SH-SY5Y (cell line): ENCODE measurements around the gene NPLOC4.

Experiments used
- GATA2 ChIP-seq: IDR thresholded peaks from 2 replicates; pipeline ENCODE4 v1.6.1; 2011; ENCODE audit warnings: mild to moderate bottlenecking, low read depth, low read length
- GATA3 ChIP-seq: IDR thresholded peaks from 2 replicates; pipeline ENCODE4 v1.6.1; 2011; ENCODE audit warnings: low read depth, mild to moderate bottlenecking, low read length, moderate library complexity

NPLOC4 gene

DNA sequence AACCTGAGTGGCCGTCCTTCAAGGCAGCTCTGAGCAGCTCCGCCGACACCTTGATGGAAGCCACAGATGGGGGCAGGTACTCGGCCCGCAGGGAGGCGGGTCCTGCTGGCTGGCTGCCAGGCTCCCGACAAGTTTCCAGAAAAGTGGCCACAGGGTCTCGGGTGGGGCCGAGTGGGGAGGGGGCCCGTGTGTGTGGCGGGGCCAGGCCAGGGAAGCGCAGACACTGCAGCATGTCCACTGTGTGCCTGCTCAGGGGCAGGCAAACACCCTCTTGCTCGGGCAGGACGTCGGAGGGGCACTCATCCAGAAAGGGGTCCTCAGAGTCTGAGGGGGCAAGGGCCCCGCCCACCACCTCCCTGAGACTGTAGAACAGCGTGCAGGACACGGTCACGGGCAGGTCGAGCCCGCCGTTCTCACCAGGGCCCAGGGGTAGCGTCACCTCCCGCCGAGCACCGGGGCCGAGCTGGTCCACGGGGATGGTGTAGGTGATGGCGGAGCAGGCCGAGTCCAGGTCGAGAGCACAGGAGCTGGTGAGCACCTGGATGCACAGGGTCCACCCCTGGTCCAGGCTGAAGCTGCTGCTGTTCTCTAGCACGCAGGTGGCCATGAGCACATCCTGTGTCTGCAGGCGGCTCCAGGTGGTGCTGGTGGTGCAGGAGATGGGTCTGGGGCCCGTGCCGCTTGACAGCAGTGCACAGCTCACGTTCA lies 89.9 kb downstream of the NPLOC4 start:
- TF ChIP-seq GATA3 = no peak
- no peak for TF ChIP-seq GATA2

DNA sequence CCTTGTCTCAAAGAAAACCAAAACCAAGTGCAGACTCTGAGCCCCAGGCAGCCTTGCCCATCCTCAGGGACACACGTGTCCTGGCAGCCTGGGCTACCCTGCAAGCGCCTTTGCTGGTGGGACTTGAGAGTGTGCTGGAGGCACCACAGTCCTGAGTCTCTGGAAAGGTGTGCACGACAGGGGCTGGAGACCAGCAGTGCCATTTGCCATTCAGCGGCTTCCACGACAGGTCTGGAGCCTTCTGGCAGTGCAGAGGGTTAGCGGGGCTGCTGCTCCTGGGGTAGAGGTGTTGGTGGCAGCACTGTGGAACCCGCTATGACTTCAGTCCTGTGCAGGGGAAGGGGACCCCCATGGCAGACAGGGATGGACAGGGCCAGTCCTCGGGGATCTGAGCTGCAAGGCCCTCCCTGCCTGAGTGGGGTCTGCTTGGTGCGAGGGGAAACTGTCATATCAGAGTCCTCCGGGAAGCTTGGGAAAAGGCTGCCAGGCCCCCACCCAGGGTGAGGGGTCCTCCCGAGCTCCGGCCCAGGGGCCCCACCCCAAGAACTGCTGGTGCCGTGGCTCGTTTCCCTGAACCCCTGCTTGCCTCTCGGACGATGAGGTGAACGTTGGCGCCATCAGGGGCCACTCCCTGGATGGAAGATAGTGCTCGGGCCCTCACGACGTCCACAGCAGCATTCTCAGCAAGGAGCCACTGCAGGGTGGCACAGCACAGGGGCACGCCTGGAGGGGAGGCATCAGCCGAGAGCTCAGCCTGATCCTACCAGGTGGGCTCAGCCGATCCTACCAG lies 91.6 kb downstream of the NPLOC4 start:
- no peak for TF ChIP-seq GATA3
- TF ChIP-seq GATA2 = no peak

DNA sequence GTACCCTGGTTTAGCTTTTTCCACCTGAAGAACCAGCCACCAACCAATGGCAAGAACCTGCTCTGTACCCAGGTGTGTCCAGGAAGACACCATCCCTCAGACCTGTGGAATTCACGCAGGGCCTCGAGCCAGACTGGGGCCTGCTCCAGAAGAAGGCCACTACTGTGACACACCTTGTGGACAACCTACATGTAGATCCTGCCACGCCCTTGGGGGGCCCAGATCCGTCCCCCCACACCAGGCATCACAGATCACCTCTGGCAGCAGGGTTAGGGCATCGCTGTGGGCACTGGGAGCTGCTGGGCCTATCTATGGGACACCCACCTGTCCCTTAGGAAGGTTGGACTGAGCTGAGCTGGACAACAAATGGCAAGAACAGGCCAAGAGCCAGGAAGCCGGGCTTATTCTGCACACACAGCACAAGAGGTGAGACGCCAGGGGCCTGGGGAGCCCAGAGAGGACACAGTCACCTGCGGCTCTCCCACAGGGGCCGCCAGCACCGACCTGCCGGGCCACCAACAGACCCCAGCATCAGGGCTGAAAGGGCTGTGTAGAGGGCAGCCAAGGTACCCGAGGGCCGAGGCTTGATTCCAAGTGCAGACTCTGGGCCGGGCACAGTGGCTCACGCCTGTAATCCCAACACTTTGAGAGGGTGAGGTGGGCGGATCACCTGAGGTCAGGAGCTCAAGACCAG lies 92.5 kb downstream of the NPLOC4 start:
- TF ChIP-seq GATA3 = no peak

DNA sequence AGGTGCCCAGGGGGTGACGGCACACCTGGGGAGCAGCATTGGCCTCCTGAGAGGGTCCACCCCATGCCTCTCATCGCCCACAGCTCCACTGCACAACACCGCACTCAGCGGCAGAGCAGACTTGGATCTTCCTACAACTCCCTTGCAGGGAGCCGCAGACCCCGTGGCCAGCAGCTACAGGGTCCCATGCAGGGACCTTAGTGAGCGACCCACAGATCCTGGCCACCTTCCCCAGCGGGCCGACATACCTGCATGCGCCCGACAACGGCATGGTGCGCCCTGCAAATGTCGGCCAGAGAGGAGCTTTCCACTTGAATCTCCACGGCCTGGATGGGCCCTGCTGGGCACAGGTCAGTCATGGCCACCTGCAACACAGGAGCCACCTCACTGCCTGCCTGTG lies 93.2 kb downstream of the NPLOC4 start:
- no peak for TF ChIP-seq GATA2
- no peak for TF ChIP-seq GATA3

DNA sequence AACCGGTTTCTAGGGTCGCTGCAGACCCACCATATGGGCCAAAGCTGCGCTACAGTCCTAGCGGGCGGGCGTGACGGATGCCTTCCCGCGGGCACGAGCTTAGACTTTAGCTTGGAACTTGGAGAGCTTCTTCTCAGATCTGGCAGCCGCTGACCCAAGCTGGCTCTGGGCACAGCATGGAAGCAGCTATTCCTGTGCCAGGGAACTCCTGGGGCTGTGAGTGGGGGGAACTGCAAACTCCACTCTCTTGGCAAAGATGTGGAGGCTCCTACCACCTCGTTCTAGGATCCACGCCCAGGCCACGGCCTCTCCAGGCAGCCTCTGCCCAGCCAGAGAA lies 93.6 kb downstream of the NPLOC4 start:
- TF ChIP-seq GATA3 = no peak
- TF ChIP-seq GATA2 = no peak

DNA sequence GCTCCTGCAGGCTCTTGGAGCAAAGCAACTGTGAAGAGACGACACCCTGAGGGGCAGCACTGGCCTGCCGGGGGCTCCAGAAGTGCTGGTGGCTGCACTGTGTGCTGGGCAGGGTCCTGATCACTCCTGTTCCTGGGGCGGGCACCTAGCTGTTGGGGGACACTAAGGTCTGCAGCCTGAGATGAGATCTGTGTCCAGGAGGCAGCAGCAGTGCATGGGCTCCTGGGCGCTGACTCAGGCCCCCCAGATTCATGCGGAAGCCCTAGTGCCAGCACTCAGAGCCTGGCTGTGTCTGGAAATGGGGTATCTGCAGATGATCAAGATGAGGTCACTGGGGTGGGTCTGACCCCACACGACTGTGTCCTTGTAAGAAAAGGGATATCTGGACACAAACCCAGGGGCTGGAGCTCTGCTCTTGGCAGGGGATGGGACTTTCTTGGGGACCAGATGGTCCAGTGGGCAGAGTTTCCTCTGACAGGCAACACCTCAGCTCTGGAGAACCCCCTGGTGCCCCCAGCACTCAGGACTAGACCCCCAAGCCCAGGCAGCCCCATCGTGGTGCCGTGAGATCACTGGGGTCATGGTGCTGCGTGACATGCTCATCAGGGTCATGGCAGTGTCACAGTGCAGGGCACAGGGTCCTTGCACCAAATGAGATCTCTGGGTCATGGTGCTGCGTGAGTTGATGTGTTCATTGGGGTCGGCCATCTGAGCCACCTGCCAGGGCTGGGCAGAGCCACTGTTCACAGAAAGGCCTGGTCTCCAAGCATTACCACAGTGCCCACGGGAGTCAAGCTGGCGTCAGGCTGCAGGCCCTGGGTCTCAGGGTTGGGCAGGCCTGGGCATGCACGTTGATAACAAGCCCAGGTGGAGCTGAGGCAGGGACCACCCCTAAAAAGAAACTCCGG lies 94.2 kb downstream of the NPLOC4 start:
- TF ChIP-seq GATA3 = no peak
- TF ChIP-seq GATA2 = no peak

DNA sequence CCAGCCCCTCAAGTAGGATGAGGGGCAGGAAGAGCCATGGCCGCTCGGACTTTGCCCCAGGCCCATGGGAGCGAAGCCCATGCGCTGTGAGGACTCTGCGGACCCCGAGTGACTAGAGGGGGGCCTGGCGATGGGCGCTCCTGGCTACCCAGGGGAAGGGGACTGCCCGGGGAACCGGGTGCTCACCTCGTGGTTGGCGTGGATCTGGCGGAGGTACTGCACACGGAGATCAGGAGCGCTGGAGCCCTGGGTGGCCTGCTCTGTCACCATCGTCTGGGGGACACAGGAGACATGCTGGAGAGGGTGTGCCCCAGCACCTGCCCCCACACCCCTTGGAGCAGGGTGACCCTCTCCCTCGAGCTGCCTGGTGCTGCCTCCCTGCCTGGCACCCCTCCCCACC lies 95.8 kb downstream of the NPLOC4 start:
- no peak for TF ChIP-seq GATA2
- TF ChIP-seq GATA3 = no peak

DNA sequence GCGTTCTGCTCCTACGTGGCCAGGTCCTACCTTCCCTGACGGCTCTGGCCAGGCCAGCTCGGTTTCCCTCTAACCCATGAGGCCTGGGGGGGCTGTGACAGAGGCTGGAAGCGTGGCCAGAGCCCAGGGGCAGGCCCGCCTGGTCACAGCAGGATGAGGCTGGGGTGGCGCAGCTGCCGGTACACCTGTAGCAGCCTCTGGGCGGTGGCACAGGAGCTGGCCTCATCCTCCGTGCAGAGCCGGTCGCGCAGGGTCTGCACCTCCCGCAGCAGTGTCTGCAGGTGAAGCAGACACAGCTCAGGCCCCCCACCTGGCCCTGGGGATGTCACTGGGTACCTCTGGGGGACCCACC lies 96.3 kb downstream of the NPLOC4 start:
- TF ChIP-seq GATA3 (no peak), GATA2 (no peak)

DNA sequence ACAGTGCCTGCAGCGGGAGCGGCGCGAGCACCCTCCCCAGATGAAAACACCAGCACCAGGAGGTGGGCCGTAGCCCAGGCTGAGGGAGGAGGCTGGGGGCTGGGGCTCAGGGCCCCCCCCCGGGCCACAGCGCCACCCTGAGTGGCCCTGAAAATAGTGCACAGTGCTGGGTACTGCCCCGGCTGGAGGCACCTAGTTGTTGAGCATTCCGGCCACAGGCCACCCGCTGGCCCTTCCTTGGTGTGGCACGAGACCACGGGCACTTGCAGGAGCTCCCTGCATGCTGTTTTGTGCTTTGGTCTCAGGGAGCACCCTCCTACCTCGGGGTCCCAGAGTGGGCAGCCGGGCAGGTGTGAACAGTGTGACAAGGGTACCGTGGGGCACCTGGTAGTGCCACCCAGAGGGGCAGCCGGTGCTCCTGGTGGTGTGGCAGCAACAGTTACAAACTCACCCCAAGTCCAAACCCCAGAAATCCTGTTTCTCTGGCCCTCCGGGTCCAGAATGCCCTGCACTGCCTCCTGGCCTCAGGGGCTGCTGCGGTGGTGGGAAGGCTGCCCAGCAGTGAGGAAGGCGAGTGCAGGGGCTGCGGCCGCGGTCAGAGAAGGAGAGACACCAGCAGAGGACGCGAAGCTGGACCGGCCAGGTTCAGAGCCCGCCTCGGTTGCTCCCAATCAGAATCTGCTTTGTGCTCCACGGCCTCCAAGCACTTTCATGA lies 96.8 kb downstream of the NPLOC4 start:
- no peak for TF ChIP-seq GATA3
- no peak for TF ChIP-seq GATA2

DNA sequence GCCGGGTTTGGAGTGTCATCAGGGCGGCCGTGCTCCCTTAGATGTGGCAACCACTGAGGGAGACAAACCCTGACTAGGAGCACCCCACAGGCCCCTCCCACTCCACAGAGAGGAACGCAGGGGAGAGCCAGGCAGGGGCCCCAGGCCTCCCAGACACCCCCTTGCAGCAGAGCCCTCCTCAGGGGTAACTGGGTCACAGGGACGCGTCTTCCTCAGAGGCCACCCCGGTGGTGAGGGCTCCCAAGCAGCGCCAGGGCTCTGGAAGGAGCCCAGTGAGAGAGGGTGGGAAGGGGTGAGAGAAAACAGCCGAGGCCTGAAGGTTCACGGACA lies 97.4 kb downstream of the NPLOC4 start:
- TF ChIP-seq GATA3 (no peak), GATA2 (no peak)

DNA sequence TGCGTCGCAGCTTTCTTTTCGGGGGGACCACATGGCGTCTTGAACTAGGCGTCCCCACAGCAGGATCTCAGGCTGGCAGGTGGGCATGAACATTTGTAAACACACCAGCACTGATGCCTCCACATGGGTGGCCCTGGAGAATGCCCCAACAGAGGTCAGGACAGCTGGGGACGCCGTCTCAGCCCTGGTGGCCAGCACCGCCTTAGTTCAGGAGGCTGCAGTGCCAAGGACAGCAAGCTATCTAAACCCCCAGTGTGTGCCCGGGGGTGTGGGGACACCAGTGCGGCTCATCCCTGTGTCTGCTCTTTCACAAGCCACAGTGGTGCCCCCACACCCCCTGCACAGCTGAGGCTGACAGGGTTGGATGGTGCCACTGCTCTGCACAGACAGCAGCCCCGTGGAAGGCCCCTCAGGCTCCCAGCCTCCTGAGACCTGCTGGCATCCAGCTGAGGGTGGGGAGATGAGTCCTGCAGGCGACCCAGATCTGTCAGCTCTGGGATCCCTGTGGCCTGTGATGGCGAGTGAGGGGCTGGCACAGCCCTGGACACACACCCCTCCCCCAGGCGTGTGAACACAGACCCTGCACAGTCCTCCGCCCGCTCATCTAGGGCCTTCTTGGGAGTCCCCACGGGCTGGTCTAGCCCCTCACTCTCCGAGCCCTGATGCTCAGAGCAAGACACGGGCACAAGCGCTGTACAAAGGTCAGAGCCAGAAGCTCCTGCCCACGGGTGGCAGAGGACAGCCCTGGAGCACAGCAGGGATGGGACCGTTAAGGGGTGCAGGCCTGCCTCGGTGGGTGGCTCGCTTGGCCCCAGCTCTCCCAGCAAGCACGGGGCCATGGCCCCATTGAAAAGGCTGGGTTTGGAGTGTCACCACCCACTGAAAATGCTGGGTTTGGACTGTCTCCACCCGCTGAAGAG lies 98.0 kb downstream of the NPLOC4 start:
- no peak for TF ChIP-seq GATA3
- TF ChIP-seq GATA2 = no peak

DNA sequence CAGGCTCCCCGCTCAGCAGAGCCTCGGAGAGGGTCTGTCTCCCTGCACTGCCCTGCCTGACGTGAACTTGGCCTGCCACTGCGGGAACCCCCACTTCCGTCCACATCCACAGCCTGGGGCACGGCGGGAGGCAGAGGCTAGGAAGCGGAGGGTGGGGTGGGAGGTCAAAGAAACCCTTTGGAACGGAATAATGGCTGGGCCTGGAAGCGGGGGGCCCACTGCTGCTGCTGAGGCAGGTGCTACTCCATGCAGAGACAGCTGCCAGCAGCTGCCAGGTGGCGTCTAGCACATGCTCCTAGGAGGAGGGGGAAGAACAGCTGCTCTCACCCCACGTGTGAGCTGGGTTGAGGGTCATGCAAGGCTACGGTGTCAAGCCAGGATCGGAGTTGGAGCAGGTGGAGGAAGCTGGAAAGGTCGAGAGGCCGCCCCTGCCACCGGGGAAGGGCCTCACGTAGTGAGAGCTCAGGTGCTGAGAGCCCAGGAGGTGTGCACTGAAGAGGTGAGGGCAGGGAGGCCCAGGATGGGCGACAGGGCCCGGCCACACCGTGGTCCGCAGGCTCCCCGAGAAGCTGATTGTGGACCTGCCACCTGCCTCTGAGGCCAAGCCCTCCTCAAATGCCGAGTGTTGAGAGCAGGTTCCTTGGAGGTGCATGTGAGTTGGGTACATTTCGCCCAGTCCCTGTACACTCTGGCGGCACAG lies 98.9 kb downstream of the NPLOC4 start:
- no peak for TF ChIP-seq GATA2
- TF ChIP-seq GATA3 = no peak

DNA sequence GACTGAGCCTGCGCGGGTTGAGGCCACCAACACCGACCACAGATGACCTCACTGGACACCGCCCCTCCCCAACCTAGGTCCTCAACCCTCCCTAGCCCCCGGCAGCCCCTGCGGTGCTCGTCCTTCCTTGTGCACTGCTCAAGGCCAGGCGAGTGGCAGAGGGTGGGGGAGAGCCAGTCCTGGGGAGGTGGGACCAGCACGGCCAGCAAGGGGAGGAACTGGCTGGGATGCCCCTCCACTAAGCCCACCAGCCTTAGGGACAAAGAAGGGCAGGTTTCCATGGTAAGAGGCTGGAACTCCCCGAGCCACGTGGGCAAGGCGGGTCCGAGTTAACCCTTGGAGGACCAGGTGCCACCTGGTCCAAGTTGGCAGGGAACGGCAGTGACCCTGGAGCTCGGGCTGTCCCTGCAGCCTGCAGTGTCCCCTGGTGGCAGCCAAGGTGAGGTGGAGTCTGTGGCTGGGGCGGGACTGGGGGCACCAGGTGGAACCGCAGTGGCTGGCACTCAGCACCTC lies 99.5 kb downstream of the NPLOC4 start:
- no peak for TF ChIP-seq GATA3
- TF ChIP-seq GATA2 = no peak
